ENCODE measurements around the gene SPTLC1.

DNA sequence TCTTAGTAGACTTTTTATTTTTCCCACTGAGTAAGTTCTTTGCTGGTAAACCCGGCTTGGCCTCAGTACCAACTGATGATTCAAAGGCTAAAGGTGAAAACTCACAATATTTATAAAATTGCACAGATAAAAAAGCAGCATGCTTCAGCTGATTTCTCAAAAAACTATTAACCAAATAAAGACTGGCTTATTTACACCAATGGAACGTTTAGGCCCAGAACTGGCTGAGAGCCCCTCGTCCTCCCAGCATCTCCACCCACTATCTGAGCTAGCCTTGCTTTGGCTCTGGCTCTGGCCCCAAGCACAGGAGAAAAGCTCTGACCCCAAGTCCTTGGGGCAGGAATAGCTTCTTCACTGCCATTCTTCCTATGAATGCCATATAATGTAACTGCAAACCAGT is 68.5 kb downstream of the SPTLC1 start:
- TF ChIP-seq CTCF (IDR thresholded peaks at IDR 0.05) (no peak), POLR2AphosphoS5 (IDR thresholded peaks at IDR 0.05) (no peak)
